GM18507 (cell line): ENCODE data around the gene HBQ1.
"Not testable (repeated sequence)": the region's sequence is repeated elsewhere in the genome, so short reads cannot be mapped to it uniquely, and the experiment has no call there.

ENCODE experiments used
- DNase-seq: peaks from one replicate; pipeline ENCODE4 v3.0.0; 2011; ENCODE audit warnings: low read depth; ENCODE audit not compliant: insufficient read length; ENCODE audit errors: extremely low spot score
- FAIRE-seq: peaks from 2 replicates; lab custom pipeline; 2011; peaks lifted over from hg19 to GRCh38; lab: Jason Lieb, UNC

Gene HBQ1

DNA sequence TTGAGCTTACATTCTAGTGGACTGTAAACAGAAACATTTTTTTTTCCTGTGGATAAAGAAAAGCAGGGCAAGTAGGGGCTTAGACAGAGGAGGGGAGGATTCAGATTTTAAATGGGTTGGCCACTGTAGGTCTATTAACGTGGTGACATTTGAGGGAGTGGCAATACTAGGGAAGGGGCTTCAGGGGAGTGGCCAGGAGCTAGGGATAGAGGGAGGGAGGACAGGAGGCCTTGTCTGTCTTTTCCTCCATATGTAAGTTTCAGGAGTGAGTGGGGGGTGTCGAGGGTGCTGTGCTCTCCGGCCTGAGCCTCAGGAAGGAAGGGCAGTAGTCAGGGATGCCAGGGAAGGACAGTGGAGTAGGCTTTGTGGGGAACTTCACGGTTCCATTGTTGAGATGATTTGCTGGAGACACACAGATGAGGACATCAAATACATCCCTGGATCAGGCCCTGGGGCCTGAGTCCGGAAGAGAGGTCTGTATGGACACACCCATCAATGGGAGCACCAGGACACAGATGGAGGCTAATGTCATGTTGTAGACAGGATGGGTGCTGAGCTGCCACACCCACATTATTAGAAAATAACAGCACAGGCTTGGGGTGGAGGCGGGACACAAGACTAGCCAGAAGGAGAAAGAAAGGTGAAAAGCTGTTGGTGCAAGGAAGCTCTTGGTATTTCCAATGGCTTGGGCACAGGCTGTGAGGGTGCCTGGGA is 21.0 kb upstream of the HBQ1 start:
- FAIRE-seq (no peak), DNase-seq (no peak)

- not testable (repeated sequence) for DNase-seq, FAIRE-seq
Measured at GRCh38 chr16:160242-160641, 20.0 kb upstream of the HBQ1 start.

- no peak for DNase-seq
- no peak for FAIRE-seq
Measured at GRCh38 chr16:160691-161190, 19.5 kb upstream of the HBQ1 start.

- DNase-seq = no peak
- FAIRE-seq = no peak
Measured at GRCh38 chr16:162271-162991, 17.8 kb upstream of the HBQ1 start.

DNA sequence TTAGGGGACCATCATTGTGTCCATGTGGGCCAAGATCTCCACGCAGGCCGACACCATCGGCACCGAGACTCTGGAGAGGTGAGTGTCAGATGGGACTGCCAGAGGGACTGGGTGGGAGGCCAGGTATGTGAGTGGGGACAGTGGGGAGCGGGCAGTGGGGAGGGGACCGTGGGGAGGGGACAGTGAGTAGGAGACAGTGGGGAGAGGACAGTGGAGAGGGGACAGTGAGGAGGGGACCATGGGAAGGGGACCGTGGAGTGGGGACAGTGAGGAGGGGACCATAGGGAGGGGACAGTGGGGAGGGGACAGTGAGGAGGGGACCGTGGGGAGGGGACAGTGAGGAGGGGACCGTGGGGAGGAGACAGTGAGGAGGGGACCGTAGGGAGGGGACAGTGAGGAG is 17.1 kb upstream of the HBQ1 start:
- FAIRE-seq, DNase-seq: not testable (repeated sequence)

DNA sequence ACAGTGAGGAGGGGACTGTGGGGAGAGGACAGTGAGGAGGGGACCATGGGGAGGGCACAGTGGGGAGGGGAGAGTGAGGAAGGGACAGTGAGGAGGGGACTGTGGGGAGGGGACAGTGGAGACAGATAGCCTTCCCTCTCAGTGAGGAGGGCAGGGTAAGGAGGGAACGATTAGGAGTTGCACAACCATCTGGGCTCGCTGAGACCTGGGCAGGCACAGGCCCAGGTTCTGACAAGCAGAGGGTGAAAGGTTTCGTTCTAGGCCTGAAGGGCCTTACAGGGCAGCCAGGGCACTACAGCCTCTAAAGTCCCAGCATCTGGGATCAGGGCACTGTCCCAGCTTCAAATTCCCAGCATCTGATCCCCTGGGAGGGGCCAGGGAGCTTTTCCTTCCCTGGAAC is 16.6 kb upstream of the HBQ1 start:
- DNase-seq, FAIRE-seq: not testable (repeated sequence)

DNA sequence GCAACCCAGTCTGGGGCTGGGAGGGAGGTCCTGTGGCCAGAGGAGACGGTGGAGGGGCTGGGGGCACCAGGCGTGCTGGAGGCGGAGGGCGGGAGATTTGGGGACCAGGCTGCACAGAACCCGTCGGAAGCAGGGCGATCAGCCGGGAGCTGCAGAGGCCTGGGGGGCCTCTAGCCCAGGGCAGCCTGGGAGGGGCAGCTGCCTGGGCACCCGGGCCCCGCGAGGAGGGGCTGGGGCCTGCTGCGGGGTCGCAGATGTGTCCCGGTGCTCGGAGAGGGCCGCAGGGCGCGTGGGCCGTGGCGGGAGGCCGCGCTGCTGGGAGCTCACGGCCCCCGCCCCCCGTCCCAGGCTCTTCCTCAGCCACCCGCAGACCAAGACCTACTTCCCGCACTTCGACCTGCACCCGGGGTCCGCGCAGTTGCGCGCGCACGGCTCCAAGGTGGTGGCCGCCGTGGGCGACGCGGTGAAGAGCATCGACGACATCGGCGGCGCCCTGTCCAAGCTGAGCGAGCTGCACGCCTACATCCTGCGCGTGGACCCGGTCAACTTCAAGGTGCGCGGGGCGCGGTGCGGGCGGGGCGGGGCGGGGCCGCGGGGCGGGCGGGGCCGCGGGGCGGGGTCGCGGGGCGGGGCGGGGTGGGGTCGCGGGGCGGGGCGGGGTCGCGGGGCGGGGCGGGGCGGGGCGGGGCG is 16.0 kb upstream of the HBQ1 start:
- FAIRE-seq, DNase-seq: not testable (repeated sequence)

- FAIRE-seq (no peak), DNase-seq (no peak)
Measured at GRCh38 chr16:164827-165538, 15.3 kb upstream of the HBQ1 start.

DNA sequence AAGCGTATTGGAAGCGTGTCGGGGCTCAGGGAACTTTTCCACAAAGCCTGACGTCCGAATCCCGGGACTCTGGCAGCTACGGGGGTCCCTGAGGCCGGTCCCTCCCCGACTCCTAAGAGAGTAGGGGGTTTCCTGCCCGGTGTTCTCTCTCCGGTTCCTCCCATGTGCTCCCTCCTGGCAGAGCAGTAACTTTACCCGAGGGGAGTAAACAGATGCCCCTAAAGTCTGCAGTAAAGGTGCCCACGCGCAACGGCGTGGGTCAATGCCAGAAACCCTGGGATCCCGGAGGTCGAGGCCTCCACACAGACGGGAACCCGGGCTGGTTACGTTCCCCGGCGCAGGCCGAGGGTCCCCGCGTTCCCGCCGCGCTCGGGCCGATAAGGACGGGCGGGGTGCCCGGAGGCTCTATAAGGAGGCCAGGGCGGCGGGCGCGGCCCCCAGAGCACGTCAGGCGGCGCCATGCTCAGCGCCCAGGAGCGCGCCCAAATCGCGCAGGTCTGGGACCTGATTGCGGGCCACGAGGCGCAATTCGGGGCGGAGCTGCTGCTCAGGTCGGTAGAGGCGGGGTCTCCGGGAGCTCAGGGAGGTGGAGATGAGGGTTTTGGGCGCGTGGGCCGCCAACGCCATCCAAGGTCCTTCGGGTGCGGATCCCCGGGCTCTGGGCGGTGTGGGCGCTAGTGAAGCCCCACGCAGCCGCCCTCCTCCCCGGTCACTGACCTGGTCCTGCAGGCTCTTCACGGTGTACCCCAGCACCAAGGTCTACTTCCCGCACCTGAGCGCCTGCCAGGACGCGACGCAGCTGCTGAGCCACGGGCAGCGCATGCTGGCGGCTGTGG is 14.5 kb upstream of the HBQ1 start, which contains the start of gene HBM:
HBM (plus strand) TSS at position 440 of the 836 bp plus-strand sequence; CDS start at position 460, 20 bp downstream.
- FAIRE-seq = no peak

DNA sequence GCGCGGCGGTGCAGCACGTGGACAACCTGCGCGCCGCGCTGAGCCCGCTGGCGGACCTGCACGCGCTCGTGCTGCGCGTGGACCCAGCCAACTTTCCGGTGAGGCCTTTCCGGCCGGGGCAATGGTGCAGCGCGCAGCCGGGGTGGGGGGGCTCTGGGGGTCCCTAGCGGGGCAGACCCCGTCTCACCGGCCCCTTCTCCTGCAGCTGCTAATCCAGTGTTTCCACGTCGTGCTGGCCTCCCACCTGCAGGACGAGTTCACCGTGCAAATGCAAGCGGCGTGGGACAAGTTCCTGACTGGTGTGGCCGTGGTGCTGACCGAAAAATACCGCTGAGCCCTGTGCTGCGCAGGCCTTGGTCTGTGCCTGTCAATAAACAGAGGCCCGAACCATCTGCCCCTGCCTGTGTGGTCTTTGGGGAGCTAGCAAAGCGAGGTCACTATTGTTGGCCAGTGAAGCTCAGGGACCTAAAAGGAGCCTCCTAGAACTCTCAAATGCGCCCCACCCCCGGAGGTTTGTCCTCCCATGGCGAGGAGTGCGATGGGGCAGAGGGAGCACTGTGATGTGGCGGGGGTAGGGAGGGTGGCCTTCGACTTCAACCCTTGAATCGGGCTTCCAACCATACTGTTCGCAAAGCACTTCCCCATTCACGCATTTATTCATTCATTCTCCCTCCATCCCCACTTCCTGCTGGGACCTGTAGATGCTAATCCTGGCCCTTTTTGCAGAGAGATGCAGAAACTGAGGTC is 13.7 kb upstream of the HBQ1 start:
- DNase-seq (no peak), FAIRE-seq (no peak)

More for the DNA sequence above, 14.5 kb upstream of the HBQ1 start, which contains the start of gene HBM:
- DNase-seq = no peak

- DNase-seq (no peak), FAIRE-seq (no peak)
Measured at GRCh38 chr16:167122-167690, 13.1 kb upstream of the HBQ1 start.

DNA sequence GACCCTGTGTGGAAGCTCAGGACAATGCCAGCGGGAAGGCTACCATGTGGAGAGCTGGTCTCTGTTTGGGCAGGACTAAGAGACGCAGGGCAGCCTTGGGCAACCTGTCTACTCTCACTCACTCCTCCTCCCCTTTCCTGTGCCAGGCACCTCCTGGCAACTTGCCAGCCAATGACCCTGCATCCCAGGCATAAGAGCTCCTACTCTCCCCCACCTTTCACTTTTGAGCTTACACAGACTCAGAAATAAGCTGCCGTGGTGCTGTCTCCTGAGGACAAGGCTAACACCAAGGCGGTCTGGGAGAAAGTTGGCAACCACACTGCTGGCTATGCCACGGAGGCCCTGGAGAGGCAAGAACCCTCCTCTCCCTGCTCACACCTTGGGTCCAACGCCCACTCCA is 11.8 kb upstream of the HBQ1 start:
- no peak for DNase-seq
- FAIRE-seq = no peak

GRCh38 chr16:169014-169413 is 11.2 kb upstream of the HBQ1 start:
- DNase-seq (no peak), FAIRE-seq (no peak)

DNA sequence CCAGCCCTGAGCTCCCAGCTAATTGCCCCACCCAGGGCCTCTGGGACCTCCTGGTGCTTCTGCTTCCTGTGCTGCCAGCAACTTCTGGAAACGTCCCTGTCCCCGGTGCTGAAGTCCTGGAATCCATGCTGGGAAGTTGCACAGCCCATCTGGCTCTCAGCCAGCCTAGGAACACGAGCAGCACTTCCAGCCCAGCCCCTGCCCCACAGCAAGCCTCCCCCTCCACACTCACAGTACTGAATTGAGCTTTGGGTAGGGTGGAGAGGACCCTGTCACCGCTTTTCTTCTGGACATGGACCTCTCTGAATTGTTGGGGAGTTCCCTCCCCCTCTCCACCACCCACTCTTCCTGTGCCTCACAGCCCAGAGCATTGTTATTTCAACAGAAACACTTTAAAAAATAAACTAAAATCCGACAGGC is 10.2 kb upstream of the HBQ1 start:
- DNase-seq, FAIRE-seq: not testable (repeated sequence)

DNA sequence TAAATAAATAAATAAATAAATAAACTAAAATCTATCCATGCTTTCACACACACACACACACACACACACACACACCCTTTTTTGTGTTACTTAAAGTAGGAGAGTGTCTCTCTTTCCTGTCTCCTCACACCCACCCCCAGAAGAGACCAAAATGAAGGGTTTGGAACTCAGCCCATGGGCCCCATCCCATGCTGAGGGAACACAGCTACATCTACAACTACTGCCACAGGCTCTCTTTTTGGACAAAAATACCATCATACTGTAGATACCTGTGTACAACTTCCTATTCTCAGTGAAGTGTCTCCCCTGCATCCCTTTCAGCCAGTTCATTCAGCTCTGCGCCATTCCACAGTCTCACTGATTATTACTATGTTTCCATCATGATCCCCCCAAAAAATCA is 9.5 kb upstream of the HBQ1 start:
- DNase-seq (no peak), FAIRE-seq (no peak)

GRCh38 chr16:172374-172941 is 7.8 kb upstream of the HBQ1 start, which contains the start of gene HBA2:
Gene HBA2, plus strand, starts transcription at chr16:172876. Its CDS starts 37 bp downstream, at chr16:172913.
- not testable (repeated sequence) for FAIRE-seq

GRCh38 chr16:173211-173854 is 6.9 kb upstream of the HBQ1 start:
- not testable (repeated sequence) for DNase-seq, FAIRE-seq

More at GRCh38 chr16:172374-172941, 7.8 kb upstream of the HBQ1 start, which contains the start of gene HBA2:
- not testable (repeated sequence) for DNase-seq
